GM12872 (cell line): ENCODE data around the gene AACS.

ENCODE experiments used
- CTCF ChIP-seq: IDR thresholded peaks from 3 replicates; pipeline ENCODE4 v1.5.1; 2011; ENCODE audit warnings: low read depth, mild to moderate bottlenecking, low read length, moderate library complexity; ENCODE audit not compliant: insufficient read depth

The AACS gene

GRCh38 chr12:125064492-125064891 is 743 bp upstream of the AACS start:
- TF ChIP-seq CTCF, result no peak

- no peak for TF ChIP-seq CTCF
These were observed 810 bp downstream of the AACS start for GRCh38 chr12:125065919-125066570.

GRCh38 chr12:125068391-125068790 is 3.2 kb downstream of the AACS start:
- no peak for TF ChIP-seq CTCF

GRCh38 chr12:125069616-125070015 is 4.4 kb downstream of the AACS start:
- TF ChIP-seq CTCF, result no peak

GRCh38 chr12:125070112-125070511 is 4.9 kb downstream of the AACS start:
- no peak for TF ChIP-seq CTCF

GRCh38 chr12:125070661-125071390 is 5.6 kb downstream of the AACS start:
- TF ChIP-seq CTCF, result no peak

- no peak for TF ChIP-seq CTCF
These were observed 6.2 kb downstream of the AACS start for GRCh38 chr12:125071456-125071855.
